ENCODE results near the gene PCDHGA1.
"Not testable (repeated sequence)": the region's sequence is repeated elsewhere in the genome, so short reads cannot be mapped to it uniquely, and the experiment has no call there.

PCDHGA1 gene

DNA sequence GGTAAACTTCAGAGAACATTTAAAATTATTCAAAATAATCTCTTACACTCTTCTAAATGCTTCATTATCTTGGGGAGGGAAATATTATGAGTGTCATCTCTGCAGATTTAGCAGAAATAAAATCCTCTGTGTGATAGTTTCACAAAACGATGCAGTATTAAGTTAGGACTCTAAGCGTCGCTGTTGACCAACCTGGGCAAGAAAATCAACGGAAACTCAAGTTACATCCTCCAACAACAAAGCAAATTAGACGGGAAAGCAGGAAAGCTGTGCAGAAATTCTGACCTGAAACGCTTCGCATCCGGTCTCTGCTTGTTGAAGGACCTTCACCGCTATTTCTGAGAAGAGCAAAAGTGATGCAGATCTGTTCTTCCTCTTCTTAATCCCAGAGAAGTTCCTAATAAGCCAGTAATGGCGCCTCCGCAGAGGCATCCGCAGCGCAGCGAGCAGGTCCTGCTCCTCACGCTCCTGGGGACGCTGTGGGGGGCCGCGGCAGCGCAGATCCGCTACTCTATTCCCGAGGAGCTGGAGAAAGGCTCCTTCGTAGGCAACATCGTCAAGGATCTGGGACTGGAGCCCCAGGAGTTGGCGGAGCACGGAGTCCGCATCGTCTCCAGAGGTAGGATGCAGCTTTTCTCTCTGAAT lies 43.5 kb downstream of the PCDHGA1 start, which contains the start of gene PCDHGA6:
TSS of gene PCDHGA6 (plus strand) at position 219 of the 645 bp plus-strand sequence. CDS start at position 412, 193 bp downstream.
- Histone ChIP-seq H3K4me3 (ENCODE audit: low read depth, low read length) (no peak within 1 kb of the TSS), H3K4me1 (ENCODE audit: control insufficient read depth, insufficient read depth, low read length) (no peaks in the 10 kb centered on the region), H3K27ac (ENCODE audit: extremely low read depth, low read depth, low read length) (no peak within 1 kb of the TSS), H3K36me3 (ENCODE audit: control insufficient read depth in 2 of 2, insufficient read depth in 1 of 2, low read length in 2 of 2) (no peaks in the 10 kb centered on the region), H3K9me3 (ENCODE audit: control insufficient read depth, insufficient read depth, low read depth, low read length) (no peaks in the 10 kb centered on the region; the same call in 1 of the 2 replicates)
- CTCF ChIA-PET, result interaction anchor here (0.5 to 3.3 kb wide), 20 partner anchors 18 to 591 kb away, joined by 3 to 14 read pairs (median 4); partner anchors contain the start of genes PCDHB11, PCDHB15, PCDHGA11 and PCDHGA8
- POLR2A ChIA-PET, result no interaction called here
- TF ChIP-seq, protein P1, sequence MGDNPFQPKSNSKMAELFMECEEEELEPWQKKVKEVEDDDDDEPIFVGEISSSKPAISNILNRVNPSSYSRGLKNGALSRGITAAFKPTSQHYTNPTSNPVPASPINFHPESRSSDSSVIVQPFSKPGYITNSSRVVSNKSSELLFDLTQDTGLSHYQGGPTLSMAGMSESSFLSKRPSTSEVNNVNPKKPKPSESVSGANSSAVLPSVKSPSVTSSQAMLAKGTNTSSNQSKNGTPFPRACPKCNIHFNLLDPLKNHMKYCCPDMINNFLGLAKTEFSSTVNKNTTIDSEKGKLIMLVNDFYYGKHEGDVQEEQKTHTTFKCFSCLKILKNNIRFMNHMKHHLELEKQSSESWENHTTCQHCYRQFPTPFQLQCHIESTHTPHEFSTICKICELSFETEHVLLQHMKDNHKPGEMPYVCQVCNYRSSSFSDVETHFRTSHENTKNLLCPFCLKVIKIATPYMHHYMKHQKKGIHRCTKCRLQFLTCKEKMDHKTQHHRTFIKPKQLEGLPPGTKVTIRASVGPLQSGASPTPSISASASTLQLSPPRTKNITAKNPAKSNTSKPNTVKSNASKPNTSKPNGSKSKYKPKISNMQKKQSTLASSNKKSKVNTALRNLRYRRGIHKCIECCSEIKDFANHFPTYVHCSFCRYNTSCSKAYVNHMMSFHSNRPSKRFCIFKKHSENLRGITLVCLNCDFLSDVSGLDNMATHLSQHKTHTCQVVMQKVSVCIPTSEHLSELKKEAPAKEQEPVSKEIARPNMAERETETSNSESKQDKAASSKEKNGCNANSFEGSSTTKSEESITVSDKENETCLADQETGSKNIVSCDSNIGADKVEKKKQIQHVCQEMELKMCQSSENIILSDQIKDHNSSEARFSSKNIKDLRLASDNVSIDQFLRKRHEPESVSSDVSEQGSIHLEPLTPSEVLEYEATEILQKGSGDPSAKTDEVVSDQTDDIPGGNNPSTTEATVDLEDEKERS (tag by site-specific recombination; IDR thresholded peaks at IDR 0.05), result no peak
- TF ChIP-seq ZNF2 (tag by site-specific recombination; IDR thresholded peaks at IDR 0.05) (0 out of 2 replicates have a peak, but pooled peaks have one; percentile 45), ZNF654 (tag by site-specific recombination; IDR thresholded peaks at IDR 0.05; ENCODE audit: low read depth) (peak; percentile 48)

DNA sequence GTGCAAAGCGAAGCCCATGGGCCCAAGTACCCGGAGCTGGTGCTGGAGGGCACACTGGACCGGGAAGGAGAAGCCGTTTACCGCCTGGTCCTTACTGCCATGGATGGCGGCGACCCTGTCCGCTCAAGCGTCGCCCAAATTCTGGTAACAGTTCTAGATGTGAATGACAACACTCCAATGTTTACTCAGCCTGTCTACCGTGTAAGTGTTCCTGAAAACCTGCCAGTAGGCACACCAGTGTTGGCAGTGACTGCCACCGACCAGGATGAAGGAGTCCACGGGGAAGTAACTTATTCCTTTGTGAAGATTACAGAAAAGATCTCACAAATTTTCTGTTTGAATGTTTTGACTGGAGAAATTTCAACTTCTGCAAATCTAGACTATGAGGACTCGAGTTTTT lies 44.3 kb downstream of the PCDHGA1 start:
- Histone ChIP-seq H3K4me3 (ENCODE audit: low read depth, low read length) (no peak overlapping the region), H3K36me3 (ENCODE audit: control insufficient read depth in 2 of 2, insufficient read depth in 1 of 2, low read length in 2 of 2) (no peaks in the 10 kb centered on the region), H3K9me3 (ENCODE audit: control insufficient read depth, insufficient read depth, low read depth, low read length) (no peaks in the 10 kb centered on the region; the same call in 1 of the 2 replicates), H3K4me1 (ENCODE audit: control insufficient read depth, insufficient read depth, low read length) (no peaks in the 10 kb centered on the region), H3K27ac (ENCODE audit: extremely low read depth, low read depth, low read length) (no peak overlapping the region)
- POLR2A ChIA-PET, result no interaction called here
- CTCF ChIA-PET, result interaction anchor here (0.6 to 3.3 kb wide), 15 partner anchors 13 to 1614 kb away, joined by 3 to 14 read pairs (median 4); partner anchors contain the start of genes PCDHB11, PCDHB15, PCDHGA11 and PCDHGA8
- TF ChIP-seq ZNF776 (tag by site-specific recombination; IDR thresholded peaks at IDR 0.05; ENCODE audit: borderline replicate concordance), result no peak

DNA sequence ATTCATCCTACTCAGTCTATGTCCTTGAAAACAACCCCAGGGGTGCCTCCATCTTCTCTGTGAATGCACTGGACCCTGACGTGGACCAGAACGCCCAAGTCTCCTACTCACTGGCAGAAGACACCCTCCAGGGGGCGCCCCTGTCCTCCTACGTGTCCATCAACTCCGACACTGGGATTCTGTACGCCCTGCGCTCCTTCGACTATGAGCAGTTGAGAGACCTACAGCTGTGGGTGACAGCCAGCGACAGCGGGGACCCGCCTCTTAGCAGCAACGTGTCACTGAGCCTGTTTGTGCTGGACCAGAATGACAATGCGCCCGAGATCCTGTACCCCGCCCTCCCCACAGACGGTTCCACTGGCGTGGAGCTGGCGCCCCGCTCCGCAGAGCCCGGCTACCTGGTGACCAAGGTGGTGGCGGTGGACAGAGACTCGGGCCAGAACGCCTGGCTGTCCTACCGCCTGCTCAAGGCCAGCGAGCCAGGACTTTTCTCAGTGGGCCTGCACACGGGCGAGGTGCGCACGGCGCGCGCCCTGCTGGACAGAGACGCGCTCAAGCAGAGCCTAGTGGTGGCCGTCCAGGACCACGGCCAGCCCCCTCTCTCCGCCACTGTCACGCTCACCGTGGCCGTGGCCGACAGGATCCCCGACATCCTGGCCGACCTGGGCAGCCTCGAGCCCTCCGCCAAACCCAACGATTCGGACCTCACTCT lies 45.3 kb downstream of the PCDHGA1 start:
- POLR2A ChIA-PET; H3K9me3 ChIP-seq (ENCODE audit: control insufficient read depth, insufficient read depth, low read depth, low read length); H3K4me1 ChIP-seq (ENCODE audit: control insufficient read depth, insufficient read depth, low read length); H3K36me3 ChIP-seq (ENCODE audit: control insufficient read depth in 2 of 2, insufficient read depth in 1 of 2, low read length in 2 of 2); H3K4me3 ChIP-seq (ENCODE audit: low read depth, low read length); H3K27ac ChIP-seq (ENCODE audit: extremely low read depth, low read depth, low read length): not testable (repeated sequence)
- CTCF ChIA-PET, result interaction anchor here (0.7 to 3.3 kb wide), 4 partner anchors 22 to 188 kb away, joined by 3 to 11 read pairs (median 8); partner anchors contain the start of gene PCDHGB5

DNA sequence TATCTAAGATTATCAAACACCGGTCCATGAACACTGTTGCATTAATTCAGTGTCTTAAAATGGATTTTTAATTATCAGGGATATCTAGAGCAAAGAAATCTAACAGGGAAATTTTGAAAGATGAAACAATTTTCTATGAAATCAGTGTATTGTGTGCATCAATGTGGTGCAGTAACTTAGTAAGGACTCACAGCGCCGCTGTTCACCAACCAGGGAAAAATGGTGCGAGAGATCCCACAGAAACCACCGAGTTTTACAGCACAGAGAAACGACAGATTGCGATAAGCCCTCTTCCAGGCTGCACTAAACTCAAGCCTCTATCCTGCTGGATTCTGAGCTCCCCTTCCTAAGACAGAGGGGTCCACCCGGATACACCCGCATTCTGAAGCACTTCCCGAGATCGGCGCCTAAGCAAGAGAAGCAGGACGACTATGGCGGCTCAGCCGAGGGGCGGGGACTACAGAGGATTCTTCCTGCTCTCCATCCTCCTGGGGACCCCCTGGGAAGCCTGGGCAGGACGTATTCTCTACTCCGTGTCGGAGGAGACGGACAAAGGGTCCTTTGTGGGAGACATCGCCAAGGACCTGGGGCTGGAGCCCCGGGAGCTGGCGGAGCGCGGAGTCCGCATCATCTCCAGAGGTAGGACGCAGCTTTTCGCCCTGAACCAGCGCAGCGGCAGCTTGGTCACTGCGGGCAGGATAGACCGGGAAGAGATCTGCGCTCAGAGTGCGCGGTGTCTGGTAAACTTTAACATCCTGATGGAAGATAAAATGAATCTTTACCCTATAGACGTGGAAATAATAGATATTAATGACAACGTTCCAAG lies 52.4 kb downstream of the PCDHGA1 start, which contains the start of gene PCDHGA7:
TSS of gene PCDHGA7 (plus strand) at position 274 of the 826 bp plus-strand sequence. CDS start at position 432, 158 bp downstream.
- TF ChIP-seq ZBTB48 (tag by site-specific recombination; IDR thresholded peaks at IDR 0.05) (no peak), ZNF521 (tag by site-specific recombination; IDR thresholded peaks at IDR 0.05) (no peak), KLF16 (tag by site-specific recombination; IDR thresholded peaks at IDR 0.05) (no peak), ZNF660 (tag by site-specific recombination; IDR thresholded peaks at IDR 0.05) (no peak), RBAK (tag by site-specific recombination; IDR thresholded peaks at IDR 0.05) (no peak), KLF9 (tag by site-specific recombination; IDR thresholded peaks at IDR 0.05; ENCODE audit: low read depth) (no peak)
- TF ChIP-seq, protein P2, sequence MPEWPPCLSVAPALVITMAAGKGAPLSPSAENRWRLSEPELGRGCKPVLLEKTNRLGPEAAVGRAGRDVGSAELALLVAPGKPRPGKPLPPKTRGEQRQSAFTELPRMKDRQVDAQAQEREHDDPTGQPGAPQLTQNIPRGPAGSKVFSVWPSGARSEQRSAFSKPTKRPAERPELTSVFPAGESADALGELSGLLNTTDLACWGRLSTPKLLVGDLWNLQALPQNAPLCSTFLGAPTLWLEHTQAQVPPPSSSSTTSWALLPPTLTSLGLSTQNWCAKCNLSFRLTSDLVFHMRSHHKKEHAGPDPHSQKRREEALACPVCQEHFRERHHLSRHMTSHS (tag by site-specific recombination; IDR thresholded peaks at IDR 0.05), result no peak
- TF ChIP-seq, protein P3, sequence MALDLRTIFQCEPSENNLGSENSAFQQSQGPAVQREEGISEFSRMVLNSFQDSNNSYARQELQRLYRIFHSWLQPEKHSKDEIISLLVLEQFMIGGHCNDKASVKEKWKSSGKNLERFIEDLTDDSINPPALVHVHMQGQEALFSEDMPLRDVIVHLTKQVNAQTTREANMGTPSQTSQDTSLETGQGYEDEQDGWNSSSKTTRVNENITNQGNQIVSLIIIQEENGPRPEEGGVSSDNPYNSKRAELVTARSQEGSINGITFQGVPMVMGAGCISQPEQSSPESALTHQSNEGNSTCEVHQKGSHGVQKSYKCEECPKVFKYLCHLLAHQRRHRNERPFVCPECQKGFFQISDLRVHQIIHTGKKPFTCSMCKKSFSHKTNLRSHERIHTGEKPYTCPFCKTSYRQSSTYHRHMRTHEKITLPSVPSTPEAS (tag by site-specific recombination; IDR thresholded peaks at IDR 0.05), result no peak
- TF ChIP-seq, protein P4, sequence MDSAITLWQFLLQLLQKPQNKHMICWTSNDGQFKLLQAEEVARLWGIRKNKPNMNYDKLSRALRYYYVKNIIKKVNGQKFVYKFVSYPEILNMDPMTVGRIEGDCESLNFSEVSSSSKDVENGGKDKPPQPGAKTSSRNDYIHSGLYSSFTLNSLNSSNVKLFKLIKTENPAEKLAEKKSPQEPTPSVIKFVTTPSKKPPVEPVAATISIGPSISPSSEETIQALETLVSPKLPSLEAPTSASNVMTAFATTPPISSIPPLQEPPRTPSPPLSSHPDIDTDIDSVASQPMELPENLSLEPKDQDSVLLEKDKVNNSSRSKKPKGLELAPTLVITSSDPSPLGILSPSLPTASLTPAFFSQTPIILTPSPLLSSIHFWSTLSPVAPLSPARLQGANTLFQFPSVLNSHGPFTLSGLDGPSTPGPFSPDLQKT (IDR thresholded peaks at IDR 0.05; ENCODE audit: borderline replicate concordance, low read depth, low read length), result no peak
- H3K9me3 ChIP-seq (ENCODE audit: control insufficient read depth, insufficient read depth, low read depth, low read length), result no peaks in the 10 kb centered on the region
- ChIA-PET POLR2A (no interaction called here), CTCF (interaction anchor here (0.6 to 1.7 kb wide), 11 partner anchors 9 to 513 kb away, joined by 3 to 8 read pairs (median 4); partner anchors contain the start of genes PCDHGA3, PCDHGA8 and PCDHGB5)
- H3K4me3 ChIP-seq (ENCODE audit: low read depth, low read length), result peak within 1 kb of the TSS; percentile 40
- H3K36me3 ChIP-seq (ENCODE audit: control insufficient read depth in 2 of 2, insufficient read depth in 1 of 2, low read length in 2 of 2), result no peaks in the 10 kb centered on the region
- no peaks in the 10 kb centered on the region for H3K4me1 ChIP-seq (ENCODE audit: control insufficient read depth, insufficient read depth, low read length)
- H3K27ac ChIP-seq (ENCODE audit: extremely low read depth, low read depth, low read length), result no peak within 1 kb of the TSS
